HG03175 (cell line): ENCODE data around the gene AMN1.

Experiments used
- ATAC-seq: cut with Tn5 transposase; IDR thresholded peaks from one replicate; pipeline ENCODE4 v1.9.1; 2021; ENCODE audit warnings: mild to moderate bottlenecking, moderate library complexity; ENCODE audit not compliant: unreplicated experiment

Gene AMN1

GRCh38 chr12:31633464-31633863 is 95.4 kb downstream of the AMN1 start:
- no peak for ATAC-seq

DNA sequence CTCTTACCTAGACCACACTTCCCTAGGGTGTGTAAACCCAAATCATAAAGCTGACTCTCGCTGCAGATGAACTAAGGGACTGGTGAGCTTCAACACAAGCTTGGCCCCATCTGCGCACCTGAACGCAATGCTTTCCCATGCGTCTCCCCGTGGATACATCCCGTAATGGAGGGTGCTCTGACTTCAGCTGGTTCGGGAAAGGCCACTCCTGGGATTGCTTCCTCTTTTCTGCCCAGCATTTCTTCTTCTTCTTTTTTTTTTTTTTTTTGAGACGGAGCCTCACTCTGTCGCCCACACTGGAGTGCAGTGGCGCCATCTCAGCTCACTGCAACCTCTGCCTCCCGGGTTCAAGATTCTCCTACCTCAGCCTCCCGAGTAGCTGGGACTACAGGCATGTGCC is 97.0 kb downstream of the AMN1 start:
- ATAC-seq = no peak

GRCh38 chr12:31631023-31631724 is 97.6 kb downstream of the AMN1 start:
- no peak for ATAC-seq

GRCh38 chr12:31629756-31630732 is 98.8 kb downstream of the AMN1 start:
- no peak for ATAC-seq

GRCh38 chr12:31627456-31628054 is 101.3 kb downstream of the AMN1 start:
- no peak for ATAC-seq

GRCh38 chr12:31626270-31626995 is 102.4 kb downstream of the AMN1 start:
- ATAC-seq = no peak

GRCh38 chr12:31622038-31622437 is 106.8 kb downstream of the AMN1 start:
- ATAC-seq = no peak
